GM12864 (cell line): ENCODE measurements around the gene UBXN11.

Experiments
- DNase-seq: peaks from one replicate; pipeline ENCODE4 v3.0.0-alpha.2; 2011; ENCODE audit warnings: low read depth
- H3K4me3 ChIP-seq: 2 replicates; pipeline ENCODE4 v1.5.1; 2011; ENCODE audit warnings: mild to moderate bottlenecking, low read depth, low read length, control low read depth
- TF ChIP-seq, protein P1 (sequence below): IDR thresholded peaks from 2 replicates; pipeline ENCODE4 v1.5.1; 2011; ENCODE audit warnings: low read depth, mild to moderate bottlenecking, moderate library complexity, low read length, control low read depth, inconsistent platforms; ENCODE audit errors: missing control alignments

Gene UBXN11, protein sequence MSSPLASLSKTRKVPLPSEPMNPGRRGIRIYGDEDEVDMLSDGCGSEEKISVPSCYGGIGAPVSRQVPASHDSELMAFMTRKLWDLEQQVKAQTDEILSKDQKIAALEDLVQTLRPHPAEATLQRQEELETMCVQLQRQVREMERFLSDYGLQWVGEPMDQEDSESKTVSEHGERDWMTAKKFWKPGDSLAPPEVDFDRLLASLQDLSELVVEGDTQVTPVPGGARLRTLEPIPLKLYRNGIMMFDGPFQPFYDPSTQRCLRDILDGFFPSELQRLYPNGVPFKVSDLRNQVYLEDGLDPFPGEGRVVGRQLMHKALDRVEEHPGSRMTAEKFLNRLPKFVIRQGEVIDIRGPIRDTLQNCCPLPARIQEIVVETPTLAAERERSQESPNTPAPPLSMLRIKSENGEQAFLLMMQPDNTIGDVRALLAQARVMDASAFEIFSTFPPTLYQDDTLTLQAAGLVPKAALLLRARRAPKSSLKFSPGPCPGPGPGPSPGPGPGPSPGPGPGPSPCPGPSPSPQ

DNA sequence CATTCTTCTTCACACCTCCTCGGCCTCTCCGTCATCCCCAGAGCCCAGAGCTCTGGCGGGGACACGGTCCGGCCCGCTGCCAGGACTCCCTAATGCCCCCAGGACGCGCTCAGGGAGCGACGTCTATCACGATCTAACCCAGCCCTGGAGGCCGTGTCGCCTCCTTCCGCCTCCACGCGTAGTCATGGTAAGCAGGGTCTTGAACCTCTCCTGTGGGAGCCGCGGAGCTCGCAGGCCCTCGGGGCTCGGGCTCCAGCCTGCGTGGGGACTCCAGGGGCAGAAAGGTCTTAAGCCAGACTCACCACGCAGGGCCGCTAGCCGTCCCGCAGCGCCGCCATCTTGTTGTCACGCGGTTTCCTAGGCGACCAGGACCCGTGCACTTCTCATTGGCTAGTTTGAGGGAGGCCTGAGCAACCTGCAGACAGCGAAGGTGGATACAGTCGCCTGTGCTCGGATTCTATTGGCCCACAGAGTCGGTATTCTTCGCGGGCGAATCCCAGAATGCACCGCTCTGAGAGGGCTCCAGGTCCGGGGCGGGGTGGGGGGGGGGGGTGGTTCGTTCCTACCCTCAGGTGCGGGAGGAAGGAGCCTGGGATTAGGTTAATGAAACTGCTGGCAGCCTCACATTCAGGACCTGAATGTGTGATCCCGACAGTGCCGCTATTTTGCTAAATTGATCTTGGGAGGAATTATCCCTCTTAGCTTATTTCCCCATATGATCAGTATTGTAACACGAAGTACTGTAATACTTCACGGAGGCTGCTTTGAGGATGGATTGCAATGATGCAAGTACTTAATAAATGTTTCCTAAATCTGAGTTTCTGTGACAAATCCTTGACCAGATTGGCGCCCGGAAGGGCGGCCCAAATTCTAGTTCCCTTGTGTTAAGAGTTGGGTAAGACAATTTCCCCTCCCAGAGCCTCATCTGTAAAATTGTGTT lies at the start of gene UBXN11:
Gene UBXN11, minus strand, starts transcription at position 347 of the 940 bp plus-strand sequence. CDS start 3,753 bp downstream, outside the sequence.
- DNase-seq, result peak; percentile 93
- H3K4me3 ChIP-seq, result peak within 1 kb of the TSS; percentile 66
- TF ChIP-seq, protein P1, sequence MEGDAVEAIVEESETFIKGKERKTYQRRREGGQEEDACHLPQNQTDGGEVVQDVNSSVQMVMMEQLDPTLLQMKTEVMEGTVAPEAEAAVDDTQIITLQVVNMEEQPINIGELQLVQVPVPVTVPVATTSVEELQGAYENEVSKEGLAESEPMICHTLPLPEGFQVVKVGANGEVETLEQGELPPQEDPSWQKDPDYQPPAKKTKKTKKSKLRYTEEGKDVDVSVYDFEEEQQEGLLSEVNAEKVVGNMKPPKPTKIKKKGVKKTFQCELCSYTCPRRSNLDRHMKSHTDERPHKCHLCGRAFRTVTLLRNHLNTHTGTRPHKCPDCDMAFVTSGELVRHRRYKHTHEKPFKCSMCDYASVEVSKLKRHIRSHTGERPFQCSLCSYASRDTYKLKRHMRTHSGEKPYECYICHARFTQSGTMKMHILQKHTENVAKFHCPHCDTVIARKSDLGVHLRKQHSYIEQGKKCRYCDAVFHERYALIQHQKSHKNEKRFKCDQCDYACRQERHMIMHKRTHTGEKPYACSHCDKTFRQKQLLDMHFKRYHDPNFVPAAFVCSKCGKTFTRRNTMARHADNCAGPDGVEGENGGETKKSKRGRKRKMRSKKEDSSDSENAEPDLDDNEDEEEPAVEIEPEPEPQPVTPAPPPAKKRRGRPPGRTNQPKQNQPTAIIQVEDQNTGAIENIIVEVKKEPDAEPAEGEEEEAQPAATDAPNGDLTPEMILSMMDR, result no peak

DNA sequence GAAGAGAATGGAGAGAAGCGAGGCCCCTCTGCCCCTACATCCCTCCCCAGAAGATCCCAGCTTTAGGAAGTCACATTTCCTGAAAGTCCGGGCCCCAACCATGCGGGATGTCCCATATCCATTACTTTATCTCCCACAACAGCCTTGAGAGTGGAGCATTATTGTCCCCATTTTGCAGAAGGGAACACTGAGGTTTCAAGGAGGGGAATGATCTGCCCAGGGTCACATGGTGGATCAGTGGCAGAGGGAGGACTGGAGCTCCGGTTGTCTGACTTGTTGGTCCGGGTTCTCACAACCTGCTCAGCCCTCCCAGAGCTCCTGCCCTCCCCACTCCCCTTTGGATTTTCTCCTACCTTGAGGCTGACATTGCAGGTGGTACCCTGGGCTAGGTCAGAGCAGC lies 49.7 kb upstream of the UBXN11 start:
- TF ChIP-seq, protein P1, result no peak
- no peak overlapping the region for H3K4me3 ChIP-seq
- DNase-seq, result no peak

DNA sequence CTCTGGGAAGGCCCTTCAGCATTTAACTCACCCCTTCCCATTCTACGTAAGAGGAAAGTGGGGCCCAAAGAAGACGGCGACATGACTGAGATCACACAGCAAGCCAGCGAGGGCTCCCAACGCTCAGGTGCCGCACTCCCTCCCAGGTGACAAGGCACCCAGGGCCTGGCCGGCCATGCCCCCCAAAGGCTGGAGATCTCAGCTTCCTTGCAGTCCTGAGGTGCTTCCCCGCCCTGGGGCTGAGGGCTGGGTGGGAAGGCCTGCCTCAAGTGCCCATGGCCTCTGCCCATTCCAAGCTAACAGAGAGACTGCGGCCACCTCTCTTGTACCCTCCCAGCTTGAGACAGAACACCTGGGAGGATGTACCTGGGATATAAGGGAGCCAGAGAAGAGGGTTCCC lies 48.5 kb upstream of the UBXN11 start:
- DNase-seq, result no peak
- TF ChIP-seq, protein P1, result no peak
- no peak overlapping the region for H3K4me3 ChIP-seq

DNA sequence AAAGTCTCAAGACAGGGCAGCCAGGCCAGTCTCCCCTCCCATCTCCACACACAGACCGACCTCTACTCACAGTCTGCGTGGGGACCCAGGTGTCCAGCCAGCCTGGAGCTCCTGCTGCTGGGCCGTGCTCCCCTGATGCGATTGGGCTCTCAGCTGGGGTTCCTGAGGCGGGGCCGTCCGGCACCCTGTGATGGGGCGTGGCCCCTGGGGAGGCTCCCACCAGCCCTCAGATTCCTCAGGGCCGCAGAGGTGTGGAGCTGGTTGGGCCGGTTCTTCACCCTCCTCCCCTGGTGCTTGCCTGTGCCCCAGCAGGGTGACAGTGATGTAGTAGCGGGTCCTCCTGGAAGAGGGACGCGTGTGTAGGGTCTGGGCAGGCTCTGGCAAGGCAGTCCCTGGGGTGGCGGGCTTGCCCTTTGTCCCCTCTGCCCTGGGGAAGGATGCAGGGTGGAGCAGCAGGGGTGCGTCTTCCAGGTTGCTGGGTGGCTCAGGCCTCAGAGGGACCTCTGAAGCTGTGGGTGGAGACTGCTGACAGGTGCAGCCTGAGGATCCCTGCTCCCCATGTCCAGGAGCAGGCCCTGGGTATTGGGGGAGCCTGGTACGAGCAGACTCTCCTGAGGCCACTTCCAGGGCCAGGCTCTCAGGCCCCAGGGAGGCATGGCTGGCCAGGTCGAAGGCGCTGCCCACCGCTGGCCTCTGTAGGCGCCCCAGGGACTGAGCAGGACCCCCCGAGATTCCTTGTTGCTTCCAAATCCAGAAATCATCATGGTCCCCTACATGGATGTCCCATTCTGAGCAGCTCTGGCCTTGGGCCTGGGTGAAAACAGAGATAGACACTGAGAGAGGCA lies 47.8 kb upstream of the UBXN11 start, which contains the start of gene CRYBG2:
Gene CRYBG2, minus strand, starts transcription at position 155 of the 845 bp plus-strand sequence. CDS start 7,473 bp downstream, outside the sequence.
- H3K4me3 ChIP-seq, result no peak within 1 kb of the TSS
- no peak for DNase-seq
- TF ChIP-seq, protein P1, result no peak

DNA sequence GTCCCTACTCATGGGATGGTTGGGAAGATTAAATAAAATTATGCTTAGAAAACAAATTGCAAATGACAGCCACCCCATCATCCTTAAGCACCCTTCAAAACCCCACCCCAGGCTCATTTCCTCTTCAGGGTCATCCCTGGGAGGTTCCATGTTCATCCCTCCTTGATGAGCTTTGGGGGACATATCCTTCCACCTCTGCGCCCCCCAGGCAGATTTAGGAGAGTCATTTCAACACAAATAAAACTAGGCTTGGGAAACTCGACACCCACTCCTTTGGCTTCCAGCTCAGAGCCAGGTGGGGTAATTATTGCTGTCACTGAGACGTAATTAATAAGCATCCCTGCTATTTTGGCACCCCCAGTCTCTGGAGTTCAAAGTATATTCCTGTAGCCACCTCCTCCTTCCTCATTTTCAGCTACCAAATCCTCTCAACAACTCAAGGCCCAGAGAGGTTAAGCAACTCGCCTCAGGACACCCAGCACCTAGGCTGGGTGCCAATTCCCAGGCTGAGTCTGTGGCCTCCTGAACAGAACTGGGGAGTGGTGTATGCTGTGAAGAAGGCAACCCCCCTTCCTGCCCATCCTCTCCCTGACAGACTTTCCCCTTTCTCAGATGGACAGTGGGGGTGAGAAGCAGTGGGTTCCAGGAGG lies 46.9 kb upstream of the UBXN11 start:
- H3K4me3 ChIP-seq, result no peak overlapping the region
- TF ChIP-seq, protein P1, result no peak
- DNase-seq, result no peak

DNA sequence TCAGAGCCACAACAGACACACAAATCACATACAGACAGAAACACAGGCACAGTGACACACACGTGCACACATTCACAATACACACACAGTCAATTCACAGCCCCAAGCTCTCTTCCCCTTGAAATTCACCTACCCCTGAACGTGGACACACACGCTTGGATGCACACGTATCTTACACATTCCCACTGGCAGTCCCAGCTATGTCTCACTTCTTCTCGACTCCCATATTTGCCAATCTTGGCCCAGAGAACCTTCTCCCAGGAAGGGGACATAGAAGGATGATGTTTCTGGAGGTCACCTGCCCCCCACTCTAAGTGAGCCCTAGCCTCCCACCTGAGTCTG lies 45.9 kb upstream of the UBXN11 start:
- TF ChIP-seq, protein P1, result no peak

More for the DNA sequence above, 45.9 kb upstream of the UBXN11 start:
- DNase-seq, result no peak
- H3K4me3 ChIP-seq, result no peak overlapping the region
